Panc1 (cell line): ENCODE results near the gene ABCA8. TPM values are rescaled to one million over a fixed set of nuclear protein-coding genes. Genes with fewer than 3 reads are reported as not detected.

Experiments used
- ATAC-seq: fragments of 200-7000 bp; cut with Tn5 transposase; 2 replicates; pipeline ENCODE4 v1.9.1; 2020; ENCODE audit warnings: mild to moderate bottlenecking, moderate library complexity
- BruUV-seq: library from RNA; stranded (reverse); fragments of 400-500 nt; replicated peaks from 2 replicates; lab custom pipeline; 2021; lab: Mats Ljungman, UMichigan
- CTCF ChIA-PET: fragments of 300-600 bp; sonication (Branson Sonifier 250); formaldehyde crosslinking; loops from one replicate; lab custom pipeline; 2022; ENCODE audit warnings: antibody characterized with exemption; lab: Charles Lee
- POLR2A ChIA-PET: fragments of 300-600 bp; sonication (Branson Sonifier 250); formaldehyde crosslinking; loops from one replicate; lab custom pipeline; 2022; ENCODE audit warnings: antibody characterized with exemption; lab: Charles Lee
- DNase-seq: peaks from one replicate; pipeline ENCODE4 v3.0.0-alpha.2; 2010; ENCODE audit warnings: low read depth, low spot score
- H3K27ac ChIP-seq: 2 replicates; pipeline ENCODE4 v1.5.1; 2011; ENCODE audit warnings: mild to moderate bottlenecking, low read length, inconsistent platforms
- H3K27me3 ChIP-seq: fragments of 200-500 bp; sonication (Bioruptor generic); 2 replicates; pipeline ENCODE4 v1.6.0; 2014; ENCODE audit warnings: low read length, inconsistent platforms; ENCODE audit not compliant: control insufficient read depth, insufficient read depth
- H3K36me3 ChIP-seq: fragments of 200-500 bp; sonication (Bioruptor generic); 2 replicates; pipeline ENCODE4 v1.5.1; 2014; ENCODE audit warnings: inconsistent platforms, mild to moderate bottlenecking, low read length, moderate library complexity; ENCODE audit not compliant: control insufficient read depth, insufficient read depth
- H3K4me1 ChIP-seq: 2 replicates; pipeline ENCODE4 v1.5.1; 2011; ENCODE audit warnings: inconsistent platforms, mild to moderate bottlenecking, low read length, moderate library complexity; ENCODE audit not compliant: control insufficient read depth, insufficient read depth
- H3K4me3 ChIP-seq, 2 experiments: 2 replicates each; pipeline ENCODE4 v1.5.1; 2011 to 2012; ENCODE audit warnings: low read depth in 2 of 2, low read length in 2 of 2, mild to moderate bottlenecking in 2 of 2, inconsistent platforms in 1 of 2, moderate library complexity in 1 of 2
- H3K9me3 ChIP-seq: fragments of 200-500 bp; sonication (Bioruptor generic); 2 replicates; pipeline ENCODE4 v1.5.1; 2014; ENCODE audit warnings: low read depth, mild to moderate bottlenecking, inconsistent platforms, low read length, moderate library complexity; ENCODE audit not compliant: control insufficient read depth, insufficient read depth
- POLR2AphosphoS5 ChIP-seq: IDR thresholded peaks from 2 replicates; pipeline ENCODE4 v1.6.1; 2012; ENCODE audit warnings: mild to moderate bottlenecking, low read depth, low read length, moderate library complexity
- SIN3A ChIP-seq: IDR thresholded peaks from 2 replicates; pipeline ENCODE4 v1.6.1; 2012; ENCODE audit warnings: low read depth, mild to moderate bottlenecking, low read length, moderate library complexity, borderline replicate concordance; ENCODE audit not compliant: insufficient read depth
- TCF7L2 ChIP-seq: IDR thresholded peaks from 2 replicates; pipeline ENCODE4 v1.6.1; 2011; ENCODE audit warnings: mild to moderate bottlenecking, low read depth, low read length, inconsistent platforms
- in situ Hi-C: cut with HindIII; loops from 2 replicates; pipeline ENCODE4 v1.10.0; 2016; ENCODE audit warnings: low sequenced_read_pairs, low pct_unique_long_range_greater_than_20kb
- intact Hi-C: fragments of 100-400 bp; cut with micrococcal nuclease; formaldehyde crosslinking; loops from one replicate; pipeline ENCODE4 v1.10.0; 2022; ENCODE audit not compliant: unreplicated experiment
- total RNA-seq: library from RNA; stranded (reverse); gene quantifications from one replicate; pipeline ENCODE4 v1.2.1, GENCODE V29; 2021; ENCODE audit not compliant: unreplicated experiment
- TF ChIP-seq, protein P1 (sequence below): fragments of 450-650 bp; IDR thresholded peaks from 2 replicates; pipeline ENCODE4 v1.5.1; 2017; ENCODE audit warnings: mild to moderate bottlenecking
- TF ChIP-seq, protein P2 (sequence below), 2 experiments: IDR thresholded peaks; 2 replicates each; pipeline ENCODE4 v1.6.1; 2011 to 2012; ENCODE audit warnings: low read depth in 2 of 2, control low read depth in 1 of 2, low read length in 1 of 2, mild to moderate bottlenecking in 1 of 2, moderate library complexity in 1 of 2; ENCODE audit not compliant: insufficient read depth in 1 of 2

The ABCA8 gene
- total RNA-seq, 1 experiment from 2014 or later, result 0.23 TPM

DNA sequence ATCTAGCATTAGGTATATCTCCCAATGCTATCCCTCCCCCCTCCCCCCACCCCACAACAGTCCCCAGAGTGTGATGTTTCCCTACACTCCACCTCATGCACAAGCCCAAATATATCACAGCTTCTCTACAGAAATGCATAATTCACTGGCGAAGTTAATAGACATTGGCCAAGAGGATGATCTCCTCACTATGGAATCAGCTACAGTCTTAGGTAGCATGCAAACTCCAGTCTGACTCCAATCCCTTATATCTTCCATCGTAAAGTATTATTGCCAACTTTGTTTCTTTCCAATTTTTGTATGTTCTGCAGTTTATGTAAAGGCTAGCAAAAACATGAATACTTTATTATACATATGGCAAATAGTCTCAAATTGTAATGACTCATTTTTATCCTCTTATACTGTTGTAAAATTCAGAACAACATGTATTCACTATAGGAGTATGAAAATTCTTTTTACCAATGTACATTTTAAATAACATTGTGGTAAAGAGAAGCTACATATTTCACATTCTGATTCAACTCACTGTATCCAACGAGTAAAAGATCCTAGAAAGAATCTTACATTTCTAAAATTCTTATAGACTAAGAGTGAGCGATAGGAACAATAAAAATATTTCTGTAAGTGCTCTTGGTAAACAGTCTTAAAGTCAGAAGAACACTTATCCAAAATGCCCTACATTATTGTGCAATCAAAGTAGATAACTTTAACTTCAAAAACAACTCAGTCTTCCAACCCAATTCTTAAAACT lies 871 bp downstream of the ABCA8 start:
- Histone ChIP-seq H3K36me3 (no peaks in the 10 kb centered on the region), H3K9me3 (no peaks in the 10 kb centered on the region), H3K4me3 (no peak overlapping the region), H3K4me1 (no peaks in the 10 kb centered on the region), H3K27me3 (no peaks in the 10 kb centered on the region), H3K27ac (no peak overlapping the region)
- POLR2A ChIA-PET, result interaction anchor here (0.6 kb wide), 1 partner anchor 578 kb away, joined by 3 read pairs; no protein-coding TSS in a partner anchor
- no peak for ATAC-seq
- TF ChIP-seq, protein P1, sequence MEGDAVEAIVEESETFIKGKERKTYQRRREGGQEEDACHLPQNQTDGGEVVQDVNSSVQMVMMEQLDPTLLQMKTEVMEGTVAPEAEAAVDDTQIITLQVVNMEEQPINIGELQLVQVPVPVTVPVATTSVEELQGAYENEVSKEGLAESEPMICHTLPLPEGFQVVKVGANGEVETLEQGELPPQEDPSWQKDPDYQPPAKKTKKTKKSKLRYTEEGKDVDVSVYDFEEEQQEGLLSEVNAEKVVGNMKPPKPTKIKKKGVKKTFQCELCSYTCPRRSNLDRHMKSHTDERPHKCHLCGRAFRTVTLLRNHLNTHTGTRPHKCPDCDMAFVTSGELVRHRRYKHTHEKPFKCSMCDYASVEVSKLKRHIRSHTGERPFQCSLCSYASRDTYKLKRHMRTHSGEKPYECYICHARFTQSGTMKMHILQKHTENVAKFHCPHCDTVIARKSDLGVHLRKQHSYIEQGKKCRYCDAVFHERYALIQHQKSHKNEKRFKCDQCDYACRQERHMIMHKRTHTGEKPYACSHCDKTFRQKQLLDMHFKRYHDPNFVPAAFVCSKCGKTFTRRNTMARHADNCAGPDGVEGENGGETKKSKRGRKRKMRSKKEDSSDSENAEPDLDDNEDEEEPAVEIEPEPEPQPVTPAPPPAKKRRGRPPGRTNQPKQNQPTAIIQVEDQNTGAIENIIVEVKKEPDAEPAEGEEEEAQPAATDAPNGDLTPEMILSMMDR, result no peak
- TF ChIP-seq, protein P2, sequence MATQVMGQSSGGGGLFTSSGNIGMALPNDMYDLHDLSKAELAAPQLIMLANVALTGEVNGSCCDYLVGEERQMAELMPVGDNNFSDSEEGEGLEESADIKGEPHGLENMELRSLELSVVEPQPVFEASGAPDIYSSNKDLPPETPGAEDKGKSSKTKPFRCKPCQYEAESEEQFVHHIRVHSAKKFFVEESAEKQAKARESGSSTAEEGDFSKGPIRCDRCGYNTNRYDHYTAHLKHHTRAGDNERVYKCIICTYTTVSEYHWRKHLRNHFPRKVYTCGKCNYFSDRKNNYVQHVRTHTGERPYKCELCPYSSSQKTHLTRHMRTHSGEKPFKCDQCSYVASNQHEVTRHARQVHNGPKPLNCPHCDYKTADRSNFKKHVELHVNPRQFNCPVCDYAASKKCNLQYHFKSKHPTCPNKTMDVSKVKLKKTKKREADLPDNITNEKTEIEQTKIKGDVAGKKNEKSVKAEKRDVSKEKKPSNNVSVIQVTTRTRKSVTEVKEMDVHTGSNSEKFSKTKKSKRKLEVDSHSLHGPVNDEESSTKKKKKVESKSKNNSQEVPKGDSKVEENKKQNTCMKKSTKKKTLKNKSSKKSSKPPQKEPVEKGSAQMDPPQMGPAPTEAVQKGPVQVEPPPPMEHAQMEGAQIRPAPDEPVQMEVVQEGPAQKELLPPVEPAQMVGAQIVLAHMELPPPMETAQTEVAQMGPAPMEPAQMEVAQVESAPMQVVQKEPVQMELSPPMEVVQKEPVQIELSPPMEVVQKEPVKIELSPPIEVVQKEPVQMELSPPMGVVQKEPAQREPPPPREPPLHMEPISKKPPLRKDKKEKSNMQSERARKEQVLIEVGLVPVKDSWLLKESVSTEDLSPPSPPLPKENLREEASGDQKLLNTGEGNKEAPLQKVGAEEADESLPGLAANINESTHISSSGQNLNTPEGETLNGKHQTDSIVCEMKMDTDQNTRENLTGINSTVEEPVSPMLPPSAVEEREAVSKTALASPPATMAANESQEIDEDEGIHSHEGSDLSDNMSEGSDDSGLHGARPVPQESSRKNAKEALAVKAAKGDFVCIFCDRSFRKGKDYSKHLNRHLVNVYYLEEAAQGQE (IDR thresholded peaks at IDR 0.05; ENCODE audit: insufficient read depth in 1 of 2, low read depth in 2 of 2, low read length in 1 of 2), result no peak
- TF ChIP-seq POLR2AphosphoS5 (no peak), SIN3A (no peak), TCF7L2 (no peak)
- intact Hi-C loops (no loop called here), in situ Hi-C loops (no loop called here)
- no TSS peak for BruUV-seq
- CTCF ChIA-PET, result no interaction called here
- no peak for DNase-seq

DNA sequence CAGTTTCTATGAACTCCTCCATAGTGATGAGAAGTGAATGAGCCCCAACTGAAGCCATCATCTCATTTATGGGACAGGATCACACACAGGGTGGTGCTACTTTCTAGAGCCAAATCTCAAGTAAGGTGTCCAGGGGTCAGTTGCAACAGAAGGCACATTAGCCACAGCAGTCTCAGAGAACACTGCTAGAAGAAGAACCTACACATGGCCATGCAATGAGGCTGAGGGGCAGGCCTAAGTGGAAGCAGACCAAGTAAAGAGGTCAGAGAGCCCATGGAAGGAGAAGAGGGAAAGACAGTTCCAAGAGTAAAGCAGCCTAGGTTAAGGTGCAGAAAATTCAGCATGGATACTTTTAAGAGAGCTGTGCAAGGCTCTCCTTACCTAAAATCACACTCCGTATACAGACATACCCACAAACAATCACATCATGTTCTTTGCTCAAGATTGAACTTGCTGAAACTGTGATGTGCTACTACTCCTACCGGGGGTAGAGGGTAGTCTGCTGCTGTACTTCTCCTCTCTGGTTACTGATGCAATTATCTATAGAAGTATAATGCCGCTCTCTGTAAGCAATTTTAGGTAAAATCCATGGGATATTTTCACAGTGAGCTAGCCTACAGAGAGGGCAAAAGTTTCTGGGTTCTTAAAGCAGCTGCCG lies 1.7 kb downstream of the ABCA8 start:
- no peaks in the 10 kb centered on the region for H3K27me3 ChIP-seq
- ChIA-PET CTCF (no interaction called here), POLR2A (no interaction called here)
- intact Hi-C loops (no loop called here), in situ Hi-C loops (no loop called here)
- H3K36me3 ChIP-seq, result no peaks in the 10 kb centered on the region
- TF ChIP-seq, protein P1, result no peak
- TF ChIP-seq, protein P2 (IDR thresholded peaks at IDR 0.05; ENCODE audit: insufficient read depth in 1 of 2, low read depth in 2 of 2, low read length in 1 of 2), result no peak
- no peak for TF ChIP-seq SIN3A
- TF ChIP-seq POLR2AphosphoS5, result no peak
- TF ChIP-seq TCF7L2, result no peak
- H3K4me3 ChIP-seq, result no peak overlapping the region
- no peaks in the 10 kb centered on the region for H3K4me1 ChIP-seq
- H3K9me3 ChIP-seq, result no peaks in the 10 kb centered on the region
- no peak overlapping the region for H3K27ac ChIP-seq
- DNase-seq (no peak), ATAC-seq (no peak)
- no TSS peak for BruUV-seq
